HCT116 (cell line): ENCODE measurements around the gene CORO2B.

Experiments
- EGR1 ChIP-seq: IDR thresholded peaks from 2 replicates; pipeline ENCODE4 v1.6.1; 2012; ENCODE audit warnings: low read depth
- POLR2AphosphoS5 ChIP-seq: IDR thresholded peaks from 2 replicates; pipeline ENCODE4 v1.6.1; 2011; ENCODE audit warnings: mild to moderate bottlenecking, low read depth, low read length, moderate library complexity
- RAD21 ChIP-seq: IDR thresholded peaks from 2 replicates; pipeline ENCODE4 v1.6.1; 2012; ENCODE audit warnings: low read depth, mild to moderate bottlenecking
- SP1 ChIP-seq: IDR thresholded peaks from 2 replicates; pipeline ENCODE4 v1.6.1; 2012; ENCODE audit warnings: low read depth
- ZNF274 ChIP-seq: fragments of 200-500 bp; sonication (Bioruptor generic); IDR thresholded peaks from 2 replicates; pipeline ENCODE4 v1.6.1; 2014; ENCODE audit warnings: mild to moderate bottlenecking, low read depth, low read length, inconsistent platforms
- TF ChIP-seq, protein P1 (sequence below): IDR thresholded peaks from 2 replicates; pipeline ENCODE4 v1.6.1; 2012; ENCODE audit warnings: low read depth
- TF ChIP-seq, protein P2 (sequence below), 3 experiments: fragments of 200-600 bp in 1 of 3; sonication (generic) in 1 of 3; IDR thresholded peaks in 2 of 3; conservative IDR thresholded peaks in 1 of 3; 2 replicates each; pipeline ENCODE4 v1.5.1; 2012 to 2017; ENCODE audit warnings: low read depth in 2 of 3, low read length in 2 of 3, antibody characterized with exemption in 1 of 3, borderline replicate concordance in 1 of 3, control low read depth in 1 of 3, mild to moderate bottlenecking in 1 of 3, mixed read lengths in 1 of 3, mixed run types in 1 of 3, moderate library complexity in 1 of 3; ENCODE audit not compliant: insufficient read depth in 1 of 3

DNA sequence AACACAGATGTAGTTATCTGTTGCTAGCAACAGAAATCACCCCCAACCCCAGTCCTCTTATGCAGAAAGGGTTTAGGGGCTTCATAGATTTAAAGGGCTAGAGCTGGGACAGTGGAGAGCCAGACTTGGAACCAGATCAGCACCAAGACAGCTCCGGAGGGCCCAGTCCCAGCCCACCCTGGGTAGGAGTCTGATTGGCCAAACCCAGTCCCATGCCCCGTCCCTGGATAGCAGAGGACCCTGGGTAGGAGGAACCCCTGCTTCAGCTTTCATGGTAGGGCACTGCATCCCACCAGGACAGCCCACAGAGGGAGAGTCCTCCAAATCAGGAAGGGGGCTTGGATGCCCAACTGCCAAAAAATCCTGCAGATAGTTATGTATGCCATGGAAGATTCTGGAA, 103.0 kb downstream of the CORO2B start:
- TF ChIP-seq, protein P1, sequence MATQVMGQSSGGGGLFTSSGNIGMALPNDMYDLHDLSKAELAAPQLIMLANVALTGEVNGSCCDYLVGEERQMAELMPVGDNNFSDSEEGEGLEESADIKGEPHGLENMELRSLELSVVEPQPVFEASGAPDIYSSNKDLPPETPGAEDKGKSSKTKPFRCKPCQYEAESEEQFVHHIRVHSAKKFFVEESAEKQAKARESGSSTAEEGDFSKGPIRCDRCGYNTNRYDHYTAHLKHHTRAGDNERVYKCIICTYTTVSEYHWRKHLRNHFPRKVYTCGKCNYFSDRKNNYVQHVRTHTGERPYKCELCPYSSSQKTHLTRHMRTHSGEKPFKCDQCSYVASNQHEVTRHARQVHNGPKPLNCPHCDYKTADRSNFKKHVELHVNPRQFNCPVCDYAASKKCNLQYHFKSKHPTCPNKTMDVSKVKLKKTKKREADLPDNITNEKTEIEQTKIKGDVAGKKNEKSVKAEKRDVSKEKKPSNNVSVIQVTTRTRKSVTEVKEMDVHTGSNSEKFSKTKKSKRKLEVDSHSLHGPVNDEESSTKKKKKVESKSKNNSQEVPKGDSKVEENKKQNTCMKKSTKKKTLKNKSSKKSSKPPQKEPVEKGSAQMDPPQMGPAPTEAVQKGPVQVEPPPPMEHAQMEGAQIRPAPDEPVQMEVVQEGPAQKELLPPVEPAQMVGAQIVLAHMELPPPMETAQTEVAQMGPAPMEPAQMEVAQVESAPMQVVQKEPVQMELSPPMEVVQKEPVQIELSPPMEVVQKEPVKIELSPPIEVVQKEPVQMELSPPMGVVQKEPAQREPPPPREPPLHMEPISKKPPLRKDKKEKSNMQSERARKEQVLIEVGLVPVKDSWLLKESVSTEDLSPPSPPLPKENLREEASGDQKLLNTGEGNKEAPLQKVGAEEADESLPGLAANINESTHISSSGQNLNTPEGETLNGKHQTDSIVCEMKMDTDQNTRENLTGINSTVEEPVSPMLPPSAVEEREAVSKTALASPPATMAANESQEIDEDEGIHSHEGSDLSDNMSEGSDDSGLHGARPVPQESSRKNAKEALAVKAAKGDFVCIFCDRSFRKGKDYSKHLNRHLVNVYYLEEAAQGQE, result no peak
- TF ChIP-seq, protein P2, sequence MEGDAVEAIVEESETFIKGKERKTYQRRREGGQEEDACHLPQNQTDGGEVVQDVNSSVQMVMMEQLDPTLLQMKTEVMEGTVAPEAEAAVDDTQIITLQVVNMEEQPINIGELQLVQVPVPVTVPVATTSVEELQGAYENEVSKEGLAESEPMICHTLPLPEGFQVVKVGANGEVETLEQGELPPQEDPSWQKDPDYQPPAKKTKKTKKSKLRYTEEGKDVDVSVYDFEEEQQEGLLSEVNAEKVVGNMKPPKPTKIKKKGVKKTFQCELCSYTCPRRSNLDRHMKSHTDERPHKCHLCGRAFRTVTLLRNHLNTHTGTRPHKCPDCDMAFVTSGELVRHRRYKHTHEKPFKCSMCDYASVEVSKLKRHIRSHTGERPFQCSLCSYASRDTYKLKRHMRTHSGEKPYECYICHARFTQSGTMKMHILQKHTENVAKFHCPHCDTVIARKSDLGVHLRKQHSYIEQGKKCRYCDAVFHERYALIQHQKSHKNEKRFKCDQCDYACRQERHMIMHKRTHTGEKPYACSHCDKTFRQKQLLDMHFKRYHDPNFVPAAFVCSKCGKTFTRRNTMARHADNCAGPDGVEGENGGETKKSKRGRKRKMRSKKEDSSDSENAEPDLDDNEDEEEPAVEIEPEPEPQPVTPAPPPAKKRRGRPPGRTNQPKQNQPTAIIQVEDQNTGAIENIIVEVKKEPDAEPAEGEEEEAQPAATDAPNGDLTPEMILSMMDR (IDR thresholded peaks at IDR 0.05 in 2 of 3, conservative IDR thresholded peaks at IDR 0.05 in 1 of 3; ENCODE audit: borderline replicate concordance in 1 of 3, insufficient read depth in 1 of 3, low read depth in 2 of 3, low read length in 2 of 3), result no peak
- no peak for TF ChIP-seq RAD21
- TF ChIP-seq EGR1, result no peak
- no peak for TF ChIP-seq ZNF274
- no peak for TF ChIP-seq SP1
- TF ChIP-seq POLR2AphosphoS5, result no peak
